Measurements from ENCODE around the gene ART3. TPM values are rescaled to one million over a fixed set of nuclear protein-coding genes. Genes with fewer than 3 reads are reported as not detected.

The ART3 gene
- total RNA-seq, 1 donor from 2014 or later = not detected

- Histone ChIP-seq H3K27me3 (ENCODE audit: control insufficient read depth, insufficient read depth, low read length) (no peaks in the 10 kb centered on the region), H3K4me3 (ENCODE audit: low read depth, low read length) (no peak overlapping the region), H3K36me3 (ENCODE audit: control insufficient read depth, insufficient read depth, low read length) (no peaks in the 10 kb centered on the region)
- no peak for DNase-seq (ENCODE audit: low read depth)
- no peak for TF ChIP-seq CTCF (IDR thresholded peaks at IDR 0.05; ENCODE audit: insufficient read depth, low read length, poor library complexity, severe bottlenecking)
Measured at GRCh38 chr4:76108467-76109181, 34.1 kb downstream of the ART3 start.

GRCh38 chr4:76116821-76117220 is 42.3 kb downstream of the ART3 start:
- TF ChIP-seq CTCF (IDR thresholded peaks at IDR 0.05; ENCODE audit: insufficient read depth, low read length, poor library complexity, severe bottlenecking) = no peak
- no peak for DNase-seq (ENCODE audit: low read depth)
- Histone ChIP-seq H3K36me3 (ENCODE audit: control insufficient read depth, insufficient read depth, low read length) (no peaks in the 10 kb centered on the region), H3K4me3 (ENCODE audit: low read depth, low read length) (no peak overlapping the region), H3K27me3 (ENCODE audit: control insufficient read depth, insufficient read depth, low read length) (no peaks in the 10 kb centered on the region)

GRCh38 chr4:76117536-76117935 is 43.0 kb downstream of the ART3 start:
- no peaks in the 10 kb centered on the region for H3K27me3 ChIP-seq (ENCODE audit: control insufficient read depth, insufficient read depth, low read length)
- H3K36me3 ChIP-seq (ENCODE audit: control insufficient read depth, insufficient read depth, low read length) = no peaks in the 10 kb centered on the region
- DNase-seq (ENCODE audit: low read depth) = no peak
- H3K4me3 ChIP-seq (ENCODE audit: low read depth, low read length) = no peak overlapping the region
- no peak for TF ChIP-seq CTCF (IDR thresholded peaks at IDR 0.05; ENCODE audit: insufficient read depth, low read length, poor library complexity, severe bottlenecking)

DNA sequence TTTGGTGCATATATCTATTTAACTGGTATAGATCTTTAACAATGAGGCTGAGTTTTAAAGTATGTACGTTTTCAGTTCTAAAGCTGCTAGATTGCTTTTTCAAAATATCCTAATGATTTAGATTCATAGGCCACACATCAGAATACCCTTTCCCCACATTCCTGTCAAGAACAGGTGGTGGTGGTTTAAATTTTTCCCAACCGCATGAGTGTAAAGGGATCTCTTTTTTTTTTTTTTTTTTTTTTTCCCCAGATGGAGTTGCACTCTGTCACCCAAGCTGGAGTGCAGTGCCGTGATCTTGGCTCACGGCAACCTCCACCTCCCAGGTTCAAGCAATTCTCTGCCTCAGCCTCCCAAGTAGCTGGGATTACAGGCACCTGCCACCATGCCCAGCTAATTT is 45.7 kb downstream of the ART3 start:
- DNase-seq (ENCODE audit: low read depth) = no peak
- H3K36me3 ChIP-seq (ENCODE audit: control insufficient read depth, insufficient read depth, low read length) = no peaks in the 10 kb centered on the region

DNA sequence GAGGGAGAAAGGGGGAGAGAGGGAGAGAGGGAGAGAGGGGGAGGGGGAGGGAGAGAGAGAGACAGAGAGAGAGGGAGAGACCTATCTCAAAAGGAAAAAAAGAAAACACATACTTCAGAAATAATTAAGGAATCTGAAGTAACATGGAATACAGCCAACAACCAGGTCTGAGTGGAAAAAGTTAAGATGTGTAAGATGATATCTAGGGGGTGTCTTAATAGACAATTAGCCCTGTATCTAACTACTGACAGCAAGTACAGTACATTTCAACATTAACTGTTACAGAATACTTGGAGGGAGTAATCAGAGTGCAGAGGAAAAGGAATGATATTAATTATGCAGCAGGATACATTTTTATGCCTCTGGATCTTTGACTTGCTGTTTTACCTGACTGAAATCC is 51.3 kb downstream of the ART3 start:
- Histone ChIP-seq H3K4me3 (ENCODE audit: low read depth, low read length) (no peak overlapping the region), H3K27me3 (ENCODE audit: control insufficient read depth, insufficient read depth, low read length) (no peaks in the 10 kb centered on the region), H3K36me3 (ENCODE audit: control insufficient read depth, insufficient read depth, low read length) (no peaks in the 10 kb centered on the region)
- DNase-seq (ENCODE audit: low read depth) = no peak
- no peak for TF ChIP-seq CTCF (IDR thresholded peaks at IDR 0.05; ENCODE audit: insufficient read depth, low read length, poor library complexity, severe bottlenecking)

More for the DNA sequence above, 45.7 kb downstream of the ART3 start:
- TF ChIP-seq CTCF (IDR thresholded peaks at IDR 0.05; ENCODE audit: insufficient read depth, low read length, poor library complexity, severe bottlenecking) = no peak
- H3K27me3 ChIP-seq (ENCODE audit: control insufficient read depth, insufficient read depth, low read length) = no peaks in the 10 kb centered on the region
- no peak overlapping the region for H3K4me3 ChIP-seq (ENCODE audit: low read depth, low read length)

DNA sequence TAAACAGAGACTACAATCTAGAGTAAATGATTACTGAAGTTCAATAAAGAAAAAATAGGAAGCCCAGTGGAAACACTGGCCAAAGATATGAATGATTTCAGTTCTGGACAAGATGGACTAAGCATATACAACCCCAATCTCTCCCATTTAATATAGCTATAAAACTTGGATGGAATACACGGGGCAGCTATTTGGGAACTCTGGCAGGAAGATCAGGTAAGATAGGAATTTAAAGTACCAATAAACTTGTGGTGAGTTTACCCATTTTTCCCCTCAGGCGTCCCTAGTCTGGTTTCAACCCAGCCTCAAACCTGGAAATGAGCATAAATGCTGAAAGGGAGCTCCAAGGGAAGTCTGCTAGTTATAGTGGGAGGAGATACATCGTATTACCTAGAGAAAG is 53.2 kb downstream of the ART3 start:
- DNase-seq (ENCODE audit: low read depth) = no peak
- TF ChIP-seq CTCF (IDR thresholded peaks at IDR 0.05; ENCODE audit: insufficient read depth, low read length, poor library complexity, severe bottlenecking) = no peak
- H3K36me3 ChIP-seq (ENCODE audit: control insufficient read depth, insufficient read depth, low read length) = no peaks in the 10 kb centered on the region
- no peak overlapping the region for H3K4me3 ChIP-seq (ENCODE audit: low read depth, low read length)
- H3K27me3 ChIP-seq (ENCODE audit: control insufficient read depth, insufficient read depth, low read length) = no peaks in the 10 kb centered on the region

Data from kidney epithelial cell (primary cell).